A549 (cell line): ENCODE results near the gene OVCH2.

Experiments
- CTCF ChIP-seq: fragments of >200 bp; sonication (Bioruptor Twin); formaldehyde crosslinking; IDR thresholded peaks from 3 replicates; pipeline ENCODE4 v1.5.1; 2016
- ELK1 ChIP-seq: fragments of 150-350 bp; IDR thresholded peaks from 2 replicates; pipeline ENCODE4 v1.6.1; 2014; ENCODE audit warnings: low read depth, mild to moderate bottlenecking, low read length
- EP300 ChIP-seq, 2 experiments: fragments of >200 bp; sonication (Bioruptor Twin); formaldehyde crosslinking; IDR thresholded peaks; 2 replicates in 1 of 2; 3 replicates in 1 of 2; pipeline ENCODE4 v1.6.1; 2016 to 2017
- HDAC2 ChIP-seq: fragments of 200-600 bp; sonication (generic); IDR thresholded peaks from 2 replicates; pipeline ENCODE4 v1.6.1; 2016
- MYC ChIP-seq: IDR thresholded peaks from 2 replicates; pipeline ENCODE4 v1.6.1; 2012; ENCODE audit warnings: mild to moderate bottlenecking, inconsistent platforms, low read length, improper control_type of control experiment, borderline replicate concordance
- PHF8 ChIP-seq: fragments of 200-600 bp; sonication (generic); IDR thresholded peaks from 2 replicates; pipeline ENCODE4 v1.6.1; 2016; ENCODE audit warnings: low read depth, mild to moderate bottlenecking, antibody characterized with exemption, moderate library complexity, borderline replicate concordance
- POLR2A ChIP-seq: IDR thresholded peaks from 2 replicates; pipeline ENCODE4 v1.6.1; 2012; ENCODE audit warnings: mild to moderate bottlenecking, low read length
- RAD21 ChIP-seq, 2 experiments: fragments of >200 bp in 1 of 2; sonication (Bioruptor Twin) in 1 of 2; formaldehyde crosslinking in 1 of 2; IDR thresholded peaks in 1 of 2; conservative IDR thresholded peaks in 1 of 2; 2 replicates in 1 of 2; 3 replicates in 1 of 2; pipeline ENCODE4 v1.6.1; 2012 to 2018; ENCODE audit warnings: inconsistent platforms in 1 of 2
- RFX5 ChIP-seq: fragments of 450-650 bp; IDR thresholded peaks from 2 replicates; pipeline ENCODE4 v1.7.1; 2014; ENCODE audit warnings: antibody characterized with exemption, mild to moderate bottlenecking, moderate library complexity
- TF ChIP-seq, protein P1 (sequence below): fragments of 200-600 bp; sonication (generic); IDR thresholded peaks from 2 replicates; pipeline ENCODE4 v1.6.1; 2016; ENCODE audit warnings: antibody characterized with exemption, mild to moderate bottlenecking, moderate library complexity
- TF ChIP-seq, protein P2 (sequence below): IDR thresholded peaks from 2 replicates; pipeline ENCODE4 v1.6.1; 2012

DNA sequence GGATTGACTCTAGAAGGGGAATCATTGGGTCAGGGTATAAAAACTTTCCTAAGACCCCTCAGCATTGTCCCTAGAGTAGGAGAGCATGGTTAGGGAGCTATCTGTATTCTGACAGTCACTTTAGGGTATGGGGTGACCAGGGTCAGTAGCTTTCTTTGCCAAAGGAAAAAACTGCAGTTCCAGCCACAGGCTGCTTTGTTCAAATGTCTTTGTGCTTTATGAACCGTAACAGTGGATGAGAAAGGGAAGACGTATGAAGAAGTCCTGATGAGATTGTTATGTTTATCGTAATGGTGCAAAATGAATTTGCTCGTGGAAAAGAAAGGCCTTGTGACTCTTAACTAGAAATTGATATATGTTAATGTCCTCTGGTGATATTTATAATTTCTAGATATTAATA lies 63.0 kb downstream of the OVCH2 start:
- no peak for TF ChIP-seq PHF8
- no peak for TF ChIP-seq EP300 (IDR thresholded peaks at IDR 0.05)
- no peak for TF ChIP-seq CTCF
- TF ChIP-seq POLR2A = no peak
- TF ChIP-seq, protein P1, sequence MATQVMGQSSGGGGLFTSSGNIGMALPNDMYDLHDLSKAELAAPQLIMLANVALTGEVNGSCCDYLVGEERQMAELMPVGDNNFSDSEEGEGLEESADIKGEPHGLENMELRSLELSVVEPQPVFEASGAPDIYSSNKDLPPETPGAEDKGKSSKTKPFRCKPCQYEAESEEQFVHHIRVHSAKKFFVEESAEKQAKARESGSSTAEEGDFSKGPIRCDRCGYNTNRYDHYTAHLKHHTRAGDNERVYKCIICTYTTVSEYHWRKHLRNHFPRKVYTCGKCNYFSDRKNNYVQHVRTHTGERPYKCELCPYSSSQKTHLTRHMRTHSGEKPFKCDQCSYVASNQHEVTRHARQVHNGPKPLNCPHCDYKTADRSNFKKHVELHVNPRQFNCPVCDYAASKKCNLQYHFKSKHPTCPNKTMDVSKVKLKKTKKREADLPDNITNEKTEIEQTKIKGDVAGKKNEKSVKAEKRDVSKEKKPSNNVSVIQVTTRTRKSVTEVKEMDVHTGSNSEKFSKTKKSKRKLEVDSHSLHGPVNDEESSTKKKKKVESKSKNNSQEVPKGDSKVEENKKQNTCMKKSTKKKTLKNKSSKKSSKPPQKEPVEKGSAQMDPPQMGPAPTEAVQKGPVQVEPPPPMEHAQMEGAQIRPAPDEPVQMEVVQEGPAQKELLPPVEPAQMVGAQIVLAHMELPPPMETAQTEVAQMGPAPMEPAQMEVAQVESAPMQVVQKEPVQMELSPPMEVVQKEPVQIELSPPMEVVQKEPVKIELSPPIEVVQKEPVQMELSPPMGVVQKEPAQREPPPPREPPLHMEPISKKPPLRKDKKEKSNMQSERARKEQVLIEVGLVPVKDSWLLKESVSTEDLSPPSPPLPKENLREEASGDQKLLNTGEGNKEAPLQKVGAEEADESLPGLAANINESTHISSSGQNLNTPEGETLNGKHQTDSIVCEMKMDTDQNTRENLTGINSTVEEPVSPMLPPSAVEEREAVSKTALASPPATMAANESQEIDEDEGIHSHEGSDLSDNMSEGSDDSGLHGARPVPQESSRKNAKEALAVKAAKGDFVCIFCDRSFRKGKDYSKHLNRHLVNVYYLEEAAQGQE = no peak
- no peak for TF ChIP-seq HDAC2
- no peak for TF ChIP-seq RFX5
- TF ChIP-seq, protein P2, sequence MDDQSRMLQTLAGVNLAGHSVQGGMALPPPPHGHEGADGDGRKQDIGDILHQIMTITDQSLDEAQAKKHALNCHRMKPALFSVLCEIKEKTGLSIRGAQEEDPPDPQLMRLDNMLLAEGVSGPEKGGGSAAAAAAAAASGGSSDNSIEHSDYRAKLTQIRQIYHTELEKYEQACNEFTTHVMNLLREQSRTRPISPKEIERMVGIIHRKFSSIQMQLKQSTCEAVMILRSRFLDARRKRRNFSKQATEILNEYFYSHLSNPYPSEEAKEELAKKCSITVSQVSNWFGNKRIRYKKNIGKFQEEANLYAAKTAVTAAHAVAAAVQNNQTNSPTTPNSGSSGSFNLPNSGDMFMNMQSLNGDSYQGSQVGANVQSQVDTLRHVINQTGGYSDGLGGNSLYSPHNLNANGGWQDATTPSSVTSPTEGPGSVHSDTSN = no peak
- TF ChIP-seq RAD21 (conservative IDR thresholded peaks at IDR 0.05 in 1 of 2, IDR thresholded peaks at IDR 0.05 in 1 of 2) = no peak
- no peak for TF ChIP-seq MYC
- no peak for TF ChIP-seq ELK1
